Activated T-helper 1 cell treated with anti-CD3 and anti-CD28 coated beads, Interleukin-12 subunit alpha, Interleukin-12 subunit beta, Interleukin-2, Interleukin-4 antibody, amounts not matched to agents 30 ng/mL and 10 ng/mL and 1 ng/mL, durations not matched to agents 14 hours and 24 hours and 36 hours (primary cell): ENCODE measurements around the gene CD6. TPM values are rescaled to one million over a fixed set of nuclear protein-coding genes. Genes with fewer than 3 reads are reported as not detected.

Experiments used
- DNase-seq: peaks from one replicate; pipeline ENCODE4 v3.0.0; 2021; ENCODE audit warnings: low spot score
- H3K27ac Mint-ChIP-seq: one replicate; pipeline ENCODE4 v1.8.0; 2021; ENCODE audit warnings: mild to moderate bottlenecking, mixed read lengths
- H3K27me3 Mint-ChIP-seq: one replicate; pipeline ENCODE4 v1.8.0; 2022; ENCODE audit warnings: mild to moderate bottlenecking, moderate library complexity, mixed read lengths; ENCODE audit not compliant: insufficient read depth
- H3K36me3 Mint-ChIP-seq: one replicate; pipeline ENCODE4 v1.8.0; 2021; ENCODE audit warnings: low read depth, mixed read lengths
- H3K4me1 Mint-ChIP-seq: one replicate; pipeline ENCODE4 v1.8.0; 2021; ENCODE audit warnings: low read depth, mixed read lengths
- H3K4me3 Mint-ChIP-seq: one replicate; pipeline ENCODE4 v1.8.0; 2021; ENCODE audit warnings: mild to moderate bottlenecking, moderate library complexity, mixed read lengths
- H3K9me3 Mint-ChIP-seq: one replicate; pipeline ENCODE4 v1.8.0; 2021; ENCODE audit warnings: mixed read lengths
- intact Hi-C: fragments of 100-400 bp; cut with micrococcal nuclease; formaldehyde crosslinking; loops from one replicate; pipeline ENCODE4 v1.15.1; 2024
- total RNA-seq: library from RNA; stranded (reverse); gene quantifications from 2 replicates; pipeline ENCODE4 v1.2.3, GENCODE V29; 2022

CD6 gene
- total RNA-seq, 1 donor from 2014 or later: 411 TPM

DNA sequence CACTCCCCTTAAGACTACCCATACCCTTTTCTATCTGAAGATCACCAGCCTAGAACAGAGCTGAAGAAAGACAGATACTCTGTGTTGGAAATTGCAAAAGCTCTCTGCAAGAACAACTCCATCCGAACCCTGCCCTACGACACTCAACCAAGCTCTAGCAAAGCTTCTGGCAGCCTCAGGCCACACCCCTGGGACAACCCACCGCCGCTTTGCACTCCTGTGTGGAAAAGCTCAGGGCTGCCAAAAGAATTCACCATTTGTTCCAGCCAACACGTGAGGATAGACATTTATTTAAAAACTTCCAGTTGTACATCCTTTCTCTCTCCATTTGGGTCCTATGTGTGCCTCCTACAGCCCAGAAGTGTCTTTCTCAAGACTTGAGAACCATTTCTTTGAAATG, 68.4 kb downstream of the CD6 start:
- DNase-seq: no peak
- H3K36me3 Mint-ChIP-seq: peaks cover 30% of the 10 kb centered on the region
- H3K27me3 Mint-ChIP-seq: no peaks in the 10 kb centered on the region
- intact Hi-C loops: no loop called here
- H3K4me3 Mint-ChIP-seq: peak overlapping the region; percentile 9
- no peaks in the 10 kb centered on the region for H3K9me3 Mint-ChIP-seq
- peaks cover 63% of the 10 kb centered on the region for H3K4me1 Mint-ChIP-seq
- peak overlapping the region; percentile 78 for H3K27ac Mint-ChIP-seq

DNA sequence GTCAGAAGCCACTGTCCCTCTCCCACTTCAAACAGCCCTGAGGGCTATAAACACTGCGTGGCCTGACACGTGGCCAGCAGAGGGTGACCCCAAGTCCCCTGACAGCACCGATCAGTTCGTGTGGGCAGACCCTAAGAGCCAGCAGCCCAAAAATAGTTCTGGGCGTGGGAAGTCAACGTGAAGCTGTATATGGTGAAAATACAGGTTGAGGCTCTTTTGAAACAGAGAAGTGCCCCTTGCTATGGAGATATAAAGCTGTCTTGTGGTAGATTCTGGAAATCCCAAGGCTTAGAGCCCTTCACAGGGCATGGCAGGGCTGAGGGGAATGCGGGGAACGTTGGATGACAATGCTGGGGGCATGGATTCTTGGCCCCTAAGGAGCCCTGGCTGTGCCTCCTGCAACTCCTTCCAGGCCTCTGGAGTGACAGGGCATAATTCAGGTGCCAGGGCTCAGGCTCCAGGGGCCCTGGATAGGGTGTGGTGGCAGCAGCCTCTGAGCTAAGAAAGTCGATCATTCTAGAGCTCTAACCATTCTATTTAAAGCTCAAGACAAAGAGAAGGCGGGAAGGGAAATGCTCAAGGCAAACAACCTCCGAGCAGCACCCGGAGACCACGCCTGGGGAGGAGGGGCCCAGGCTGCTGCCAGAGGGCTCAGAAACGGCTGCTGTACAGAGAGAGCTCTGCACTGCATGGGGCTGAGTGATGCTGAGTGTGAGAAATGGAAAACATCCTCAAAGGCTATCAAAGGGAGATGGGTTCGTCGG, 70.5 kb downstream of the CD6 start:
- Mint-ChIP-seq H3K27me3 (no peaks in the 10 kb centered on the region), H3K4me3 (peak overlapping the region; percentile 72), H3K27ac (peak overlapping the region; percentile 91), H3K9me3 (no peaks in the 10 kb centered on the region), H3K36me3 (peaks cover 28% of the 10 kb centered on the region), H3K4me1 (peaks cover 55% of the 10 kb centered on the region)
- DNase-seq: peak; percentile 86
- intact Hi-C loops: loop anchor here (1.0 to 2.0 kb wide), 4 partner anchors 12 to 37 kb away; no protein-coding TSS in a partner anchor

- H3K36me3 Mint-ChIP-seq: peaks cover 31% of the 10 kb centered on the region
These were observed 71.1 kb downstream of the CD6 start for GRCh38 chr11:61042537-61042936.

DNA sequence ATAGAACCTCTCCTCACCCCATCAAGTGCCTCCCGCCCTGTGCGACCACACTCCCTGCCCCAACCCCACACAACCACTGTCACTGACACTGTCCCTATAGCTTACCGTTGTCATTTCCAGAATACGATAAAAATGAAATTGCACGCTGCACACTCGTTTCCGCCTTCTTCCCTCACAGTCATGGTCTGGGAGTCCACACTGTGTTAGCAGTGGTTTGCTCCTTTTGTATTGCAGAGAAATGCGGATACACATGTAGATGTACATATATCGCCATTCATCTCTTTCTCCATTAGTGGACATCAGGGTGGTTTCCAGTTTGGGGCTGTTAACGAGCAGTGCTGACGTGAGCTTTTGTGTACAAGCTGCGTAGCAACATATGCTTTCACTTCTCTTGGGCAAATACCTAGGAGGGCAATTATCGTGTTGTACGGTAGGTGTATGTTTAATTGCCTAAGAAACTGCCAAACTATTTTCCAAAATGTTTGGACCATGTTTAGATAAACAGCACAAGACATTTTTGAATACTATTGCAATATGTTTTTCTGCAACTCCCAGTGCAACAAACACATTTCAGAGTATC, 71.6 kb downstream of the CD6 start:
- Mint-ChIP-seq H3K4me1 (peaks cover 54% of the 10 kb centered on the region), H3K27ac (peak overlapping the region; percentile 91), H3K4me3 (peak overlapping the region; percentile 74), H3K27me3 (no peaks in the 10 kb centered on the region), H3K36me3 (peaks cover 32% of the 10 kb centered on the region), H3K9me3 (no peaks in the 10 kb centered on the region)
- no peak for DNase-seq
- intact Hi-C loops: loop anchor here (1.0 to 2.0 kb wide), 4 partner anchors 11 to 38 kb away; no protein-coding TSS in a partner anchor

More at GRCh38 chr11:61042537-61042936, 71.1 kb downstream of the CD6 start:
- Mint-ChIP-seq H3K4me1 (peaks cover 54% of the 10 kb centered on the region), H3K4me3 (peak overlapping the region; percentile 74), H3K27me3 (no peaks in the 10 kb centered on the region), H3K27ac (peak overlapping the region; percentile 91), H3K9me3 (no peaks in the 10 kb centered on the region)
- no peak for DNase-seq
- intact Hi-C loops: loop anchor here (1.0 to 2.0 kb wide), 4 partner anchors 12 to 38 kb away; no protein-coding TSS in a partner anchor

DNA sequence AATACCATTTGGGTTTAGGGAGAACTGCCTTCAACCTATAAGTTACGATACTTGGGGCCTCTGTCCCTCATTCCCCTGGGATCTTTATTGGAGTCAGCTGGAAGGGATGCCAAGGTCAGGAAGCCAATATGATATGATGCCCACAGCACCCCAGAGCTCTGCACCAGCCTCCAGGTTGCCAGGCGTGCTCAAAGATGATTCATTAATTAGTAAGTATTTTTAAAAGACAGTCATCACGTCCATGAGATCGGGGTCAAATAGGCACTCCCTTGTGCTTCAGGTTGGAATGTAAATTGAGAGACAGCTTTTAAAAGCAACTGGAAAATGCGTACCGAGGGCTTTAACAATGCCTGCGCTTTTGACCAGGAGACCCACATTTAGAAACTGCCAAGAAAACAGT, 73.8 kb downstream of the CD6 start:
- Mint-ChIP-seq H3K27me3 (no peaks in the 10 kb centered on the region), H3K9me3 (no peaks in the 10 kb centered on the region), H3K4me1 (peaks cover 64% of the 10 kb centered on the region), H3K4me3 (no peak overlapping the region), H3K27ac (no peak overlapping the region), H3K36me3 (peaks cover 37% of the 10 kb centered on the region)
- intact Hi-C loops: no loop called here
- no peak for DNase-seq

GRCh38 chr11:61046833-61047232, 75.4 kb downstream of the CD6 start:
- Mint-ChIP-seq H3K4me3 (no peak overlapping the region), H3K27ac (no peak overlapping the region), H3K4me1 (peaks cover 55% of the 10 kb centered on the region), H3K27me3 (no peaks in the 10 kb centered on the region), H3K9me3 (peaks cover 3% of the 10 kb centered on the region), H3K36me3 (peaks cover 40% of the 10 kb centered on the region)
- intact Hi-C loops: no loop called here
- no peak for DNase-seq

- H3K36me3 Mint-ChIP-seq: peaks cover 45% of the 10 kb centered on the region
- intact Hi-C loops: no loop called here
- DNase-seq: no peak
- peak overlapping the region; percentile 32 for H3K4me3 Mint-ChIP-seq
- H3K27me3 Mint-ChIP-seq: no peaks in the 10 kb centered on the region
- peaks cover 3% of the 10 kb centered on the region for H3K9me3 Mint-ChIP-seq
- H3K27ac Mint-ChIP-seq: peak overlapping the region; percentile 66
- peaks cover 53% of the 10 kb centered on the region for H3K4me1 Mint-ChIP-seq
These were observed 77.0 kb downstream of the CD6 start for GRCh38 chr11:61048368-61049062.

DNA sequence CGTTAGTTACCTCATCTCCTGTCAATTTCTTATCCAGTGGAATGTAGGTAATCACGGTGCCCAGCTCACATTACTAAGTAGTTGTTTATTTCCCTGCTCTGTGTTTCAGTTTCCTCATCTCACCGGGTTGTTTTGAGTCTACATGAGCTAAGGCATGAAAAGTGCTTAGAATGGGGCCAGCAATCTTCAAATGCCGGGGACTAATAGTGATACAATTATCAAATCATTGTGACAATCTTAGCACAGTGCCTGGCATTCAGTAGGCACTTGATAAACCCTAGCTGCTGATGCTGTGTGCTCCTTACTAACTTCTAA, 77.5 kb downstream of the CD6 start:
- intact Hi-C loops: no loop called here
- Mint-ChIP-seq H3K36me3 (peaks cover 48% of the 10 kb centered on the region), H3K4me3 (peak overlapping the region; percentile 32), H3K27me3 (no peaks in the 10 kb centered on the region), H3K9me3 (peaks cover 3% of the 10 kb centered on the region), H3K4me1 (peaks cover 58% of the 10 kb centered on the region), H3K27ac (peak overlapping the region; percentile 66)
- DNase-seq: no peak

- intact Hi-C loops: no loop called here
- no peak for DNase-seq
- no peaks in the 10 kb centered on the region for H3K27me3 Mint-ChIP-seq
- peaks cover 64% of the 10 kb centered on the region for H3K4me1 Mint-ChIP-seq
- peaks cover 52% of the 10 kb centered on the region for H3K36me3 Mint-ChIP-seq
- H3K4me3 Mint-ChIP-seq: no peak overlapping the region
- peak overlapping the region; percentile 4 for H3K27ac Mint-ChIP-seq
- H3K9me3 Mint-ChIP-seq: peaks cover 3% of the 10 kb centered on the region
These were observed 78.4 kb downstream of the CD6 start for GRCh38 chr11:61049859-61050258.

GRCh38 chr11:61052182-61052972, 80.9 kb downstream of the CD6 start:
- no peak overlapping the region for H3K27ac Mint-ChIP-seq
- H3K9me3 Mint-ChIP-seq: peaks cover 3% of the 10 kb centered on the region
- no peaks in the 10 kb centered on the region for H3K27me3 Mint-ChIP-seq
- H3K36me3 Mint-ChIP-seq: peaks cover 54% of the 10 kb centered on the region
- H3K4me3 Mint-ChIP-seq: no peak overlapping the region
- DNase-seq: no peak
- intact Hi-C loops: no loop called here
- peaks cover 76% of the 10 kb centered on the region for H3K4me1 Mint-ChIP-seq

DNA sequence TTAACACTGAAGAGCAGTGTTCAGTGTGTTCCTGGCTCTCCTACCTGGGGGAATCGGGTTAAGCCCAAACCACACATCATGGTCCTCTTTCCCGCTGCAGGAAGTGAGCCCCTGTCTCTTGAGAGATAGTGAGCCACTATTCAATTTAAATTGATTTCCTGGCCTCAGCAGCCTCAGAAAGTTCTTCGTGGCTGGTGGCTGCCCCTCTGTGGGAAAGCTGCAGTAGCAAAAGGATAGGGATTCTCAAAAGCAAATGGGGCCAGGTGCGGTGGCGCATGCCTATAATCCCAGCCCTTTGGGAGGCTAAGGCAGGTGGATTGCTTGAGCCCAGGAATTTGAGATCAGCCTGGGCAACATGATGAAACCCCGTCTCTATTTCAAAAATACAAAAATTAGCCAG, 81.7 kb downstream of the CD6 start:
- Mint-ChIP-seq H3K27ac (peak overlapping the region; percentile 84), H3K9me3 (peaks cover 3% of the 10 kb centered on the region), H3K36me3 (peaks cover 54% of the 10 kb centered on the region), H3K4me1 (peaks cover 72% of the 10 kb centered on the region), H3K27me3 (no peaks in the 10 kb centered on the region), H3K4me3 (no peak overlapping the region)
- intact Hi-C loops: no loop called here
- DNase-seq: no peak

DNA sequence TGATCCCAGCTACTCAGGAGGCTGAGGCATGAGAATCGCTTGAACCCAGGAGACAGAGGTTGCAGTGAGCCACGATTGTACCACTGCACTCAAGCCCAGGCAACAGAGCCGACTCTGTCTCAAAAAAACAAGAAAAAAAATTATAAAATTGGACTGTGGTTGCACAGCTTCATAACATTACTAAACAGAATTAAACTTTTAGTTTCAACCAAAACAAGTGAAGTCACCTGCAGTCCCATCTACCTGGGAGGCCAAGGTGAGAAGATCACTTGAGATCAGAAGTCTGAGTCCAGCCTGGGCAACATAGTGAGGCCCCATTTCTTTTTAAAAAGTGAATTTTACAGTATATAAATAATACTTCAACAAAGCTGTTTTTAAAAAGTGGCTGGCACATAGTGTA, 83.0 kb downstream of the CD6 start:
- Mint-ChIP-seq H3K36me3 (peaks cover 55% of the 10 kb centered on the region), H3K27me3 (no peaks in the 10 kb centered on the region), H3K4me1 (peaks cover 71% of the 10 kb centered on the region), H3K27ac (peak overlapping the region; percentile 84), H3K4me3 (no peak overlapping the region), H3K9me3 (peaks cover 3% of the 10 kb centered on the region)
- DNase-seq: no peak
- intact Hi-C loops: loop anchor here (1.0 kb wide), 2 partner anchors 12 to 28 kb away; no protein-coding TSS in a partner anchor
